ENCODE data around the gene KANSL1L. TPM values are rescaled to one million over a fixed set of nuclear protein-coding genes. Genes with fewer than 3 reads are reported as not detected.

The KANSL1L gene
- total RNA-seq, 4 donors from 2014 or later: 35.5 to 75.7 (median 49.1) TPM

- TF ChIP-seq CTCF (IDR thresholded peaks at IDR 0.05; ENCODE audit: low read depth): no peak
Observed at GRCh38 chr2:209988010-209988409, 183.2 kb downstream of the KANSL1L start.

GRCh38 chr2:209986415-209986814 is 184.8 kb downstream of the KANSL1L start:
- no peak for TF ChIP-seq CTCF (IDR thresholded peaks at IDR 0.05; ENCODE audit: low read depth)

GRCh38 chr2:209985874-209986273 is 185.3 kb downstream of the KANSL1L start:
- TF ChIP-seq CTCF (IDR thresholded peaks at IDR 0.05; ENCODE audit: low read depth): no peak

GRCh38 chr2:209984291-209984690 is 186.9 kb downstream of the KANSL1L start:
- TF ChIP-seq CTCF (IDR thresholded peaks at IDR 0.05; ENCODE audit: low read depth): no peak

- TF ChIP-seq CTCF (IDR thresholded peaks at IDR 0.05; ENCODE audit: low read depth): no peak
Observed at GRCh38 chr2:209977386-209978239, 193.6 kb downstream of the KANSL1L start.

GRCh38 chr2:209976698-209977385 is 194.4 kb downstream of the KANSL1L start:
- TF ChIP-seq CTCF (IDR thresholded peaks at IDR 0.05; ENCODE audit: low read depth): no peak

- TF ChIP-seq CTCF (IDR thresholded peaks at IDR 0.05; ENCODE audit: low read depth): no peak
Observed at GRCh38 chr2:209974576-209974975, 196.6 kb downstream of the KANSL1L start.

Data from subcutaneous adipose tissue (tissue), 4 donors.